HUES6 (cell line): ENCODE measurements around the gene NKAIN1.

Experiments
- H3K27ac ChIP-seq: 2 replicates; pipeline ENCODE4 v1.7.0; 2013; ENCODE audit warnings: low read depth, mild to moderate bottlenecking, low read length, inconsistent platforms
- H3K27me3 ChIP-seq: 2 replicates; pipeline ENCODE4 v1.6.1; 2013; ENCODE audit warnings: low read length; ENCODE audit not compliant: control insufficient read depth, insufficient read depth
- H3K36me3 ChIP-seq: 2 replicates; pipeline ENCODE4 v1.6.1; 2013; ENCODE audit warnings: low read length; ENCODE audit not compliant: control insufficient read depth, insufficient read depth
- H3K4me1 ChIP-seq: 2 replicates; pipeline ENCODE4 v1.6.1; 2013; ENCODE audit warnings: low read length; ENCODE audit not compliant: control insufficient read depth, insufficient read depth
- H3K4me3 ChIP-seq: 2 replicates; pipeline ENCODE4 v1.5.1; 2013; ENCODE audit warnings: low read depth, low read length
- H3K9ac ChIP-seq: one replicate; pipeline ENCODE4 v1.6.1; 2013; ENCODE audit warnings: mild to moderate bottlenecking, low read length
- H3K9me3 ChIP-seq: 2 replicates; pipeline ENCODE4 v1.6.1; 2013; ENCODE audit warnings: low read depth, low read length; ENCODE audit not compliant: control insufficient read depth, insufficient read depth

NKAIN1 gene

GRCh38 chr1:31259746-31260145 is 20.1 kb upstream of the NKAIN1 start:
- Histone ChIP-seq H3K36me3 (peaks cover 71% of the 10 kb centered on the region), H3K27me3 (no peaks in the 10 kb centered on the region), H3K27ac (no peak overlapping the region), H3K9ac (no peak overlapping the region), H3K9me3 (no peaks in the 10 kb centered on the region), H3K4me3 (no peak overlapping the region), H3K4me1 (no peaks in the 10 kb centered on the region)

GRCh38 chr1:31258581-31258980 is 18.9 kb upstream of the NKAIN1 start:
- Histone ChIP-seq H3K4me1 (no peaks in the 10 kb centered on the region), H3K4me3 (no peak overlapping the region), H3K36me3 (peaks cover 59% of the 10 kb centered on the region), H3K27me3 (no peaks in the 10 kb centered on the region), H3K9ac (no peak overlapping the region), H3K27ac (no peak overlapping the region), H3K9me3 (no peaks in the 10 kb centered on the region)

- no peaks in the 10 kb centered on the region for H3K27me3 ChIP-seq
- H3K4me1 ChIP-seq = no peaks in the 10 kb centered on the region
- peaks cover 50% of the 10 kb centered on the region for H3K36me3 ChIP-seq
- no peak overlapping the region for H3K9ac ChIP-seq
- no peaks in the 10 kb centered on the region for H3K9me3 ChIP-seq
- H3K27ac ChIP-seq = no peak overlapping the region
- H3K4me3 ChIP-seq = no peak overlapping the region
Observed at GRCh38 chr1:31257213-31257612, 17.5 kb upstream of the NKAIN1 start.

- no peaks in the 10 kb centered on the region for H3K36me3 ChIP-seq
- no peaks in the 10 kb centered on the region for H3K27me3 ChIP-seq
- no peak overlapping the region for H3K27ac ChIP-seq
- H3K9ac ChIP-seq = no peak overlapping the region
- H3K4me3 ChIP-seq = no peak overlapping the region
- no peaks in the 10 kb centered on the region for H3K9me3 ChIP-seq
- H3K4me1 ChIP-seq = no peaks in the 10 kb centered on the region
Observed at GRCh38 chr1:31249854-31250253, 10.2 kb upstream of the NKAIN1 start.

- Histone ChIP-seq H3K27me3 (no peaks in the 10 kb centered on the region; the same call in 1 of the 2 replicates), H3K27ac (no peak overlapping the region), H3K4me1 (no peaks in the 10 kb centered on the region), H3K4me3 (no peak overlapping the region), H3K9ac (no peak overlapping the region), H3K36me3 (no peaks in the 10 kb centered on the region), H3K9me3 (no peaks in the 10 kb centered on the region)
Observed at GRCh38 chr1:31248276-31248675, 8.6 kb upstream of the NKAIN1 start.

- Histone ChIP-seq H3K9ac (no peak overlapping the region), H3K4me1 (no peaks in the 10 kb centered on the region), H3K27ac (no peak overlapping the region), H3K9me3 (no peaks in the 10 kb centered on the region), H3K36me3 (no peaks in the 10 kb centered on the region), H3K27me3 (peaks cover 17% of the 10 kb centered on the region), H3K4me3 (no peak overlapping the region)
Observed at GRCh38 chr1:31244326-31244725, 4.6 kb upstream of the NKAIN1 start.

- no peaks in the 10 kb centered on the region for H3K9me3 ChIP-seq
- H3K9ac ChIP-seq = no peak overlapping the region
- H3K27ac ChIP-seq = no peak overlapping the region
- H3K27me3 ChIP-seq = peaks cover 24% of the 10 kb centered on the region
- no peak overlapping the region for H3K4me3 ChIP-seq
- no peaks in the 10 kb centered on the region for H3K36me3 ChIP-seq
- peaks cover 1% of the 10 kb centered on the region; the same call in 1 of the 2 replicates for H3K4me1 ChIP-seq
Observed at GRCh38 chr1:31243501-31244286, 4.0 kb upstream of the NKAIN1 start.

GRCh38 chr1:31241321-31241720 is 1.6 kb upstream of the NKAIN1 start:
- Histone ChIP-seq H3K27ac (no peak overlapping the region), H3K36me3 (no peaks in the 10 kb centered on the region), H3K27me3 (peaks cover 33% of the 10 kb centered on the region), H3K9me3 (no peaks in the 10 kb centered on the region), H3K4me1 (peaks cover 5% of the 10 kb centered on the region; the same call in 1 of the 2 replicates), H3K4me3 (no peak overlapping the region), H3K9ac (no peak overlapping the region)

- Histone ChIP-seq H3K4me3 (peak overlapping the region; percentile 62), H3K9ac (peak overlapping the region; percentile 4), H3K4me1 (peaks cover 10% of the 10 kb centered on the region; the same call in 1 of the 2 replicates)
Observed at GRCh38 chr1:31238986-31239613, 587 bp downstream of the NKAIN1 start.

GRCh38 chr1:31238612-31238985 is 1.1 kb downstream of the NKAIN1 start:
- H3K27me3 ChIP-seq = peaks cover 33% of the 10 kb centered on the region
- no peak overlapping the region for H3K27ac ChIP-seq
- H3K36me3 ChIP-seq = no peaks in the 10 kb centered on the region
- H3K4me3 ChIP-seq = peak overlapping the region; percentile 62
- H3K9me3 ChIP-seq = no peaks in the 10 kb centered on the region
- peaks cover 10% of the 10 kb centered on the region; the same call in 1 of the 2 replicates for H3K4me1 ChIP-seq
- peak overlapping the region; percentile 4 for H3K9ac ChIP-seq

More at GRCh38 chr1:31238986-31239613, 587 bp downstream of the NKAIN1 start:
- H3K9me3 ChIP-seq = no peaks in the 10 kb centered on the region
- no peak overlapping the region for H3K27ac ChIP-seq
- no peaks in the 10 kb centered on the region for H3K36me3 ChIP-seq
- peaks cover 33% of the 10 kb centered on the region for H3K27me3 ChIP-seq

GRCh38 chr1:31234870-31235269 is 4.8 kb downstream of the NKAIN1 start:
- Histone ChIP-seq H3K4me1 (peaks cover 10% of the 10 kb centered on the region; the same call in 1 of the 2 replicates), H3K27ac (no peak overlapping the region), H3K4me3 (no peak overlapping the region), H3K27me3 (peaks cover 16% of the 10 kb centered on the region), H3K9ac (no peak overlapping the region), H3K9me3 (no peaks in the 10 kb centered on the region), H3K36me3 (no peaks in the 10 kb centered on the region)
